ENCODE measurements around the gene PRDM16. TPM values are rescaled to one million over a fixed set of nuclear protein-coding genes. Genes with fewer than 3 reads are reported as not detected.
A peak's percentile ranks its signal among the peaks of the same experiment; 100 is the strongest.

PRDM16 gene
- total RNA-seq, 2 experiments from 2014 or later, result 0.05 to 0.20 TPM

DNA sequence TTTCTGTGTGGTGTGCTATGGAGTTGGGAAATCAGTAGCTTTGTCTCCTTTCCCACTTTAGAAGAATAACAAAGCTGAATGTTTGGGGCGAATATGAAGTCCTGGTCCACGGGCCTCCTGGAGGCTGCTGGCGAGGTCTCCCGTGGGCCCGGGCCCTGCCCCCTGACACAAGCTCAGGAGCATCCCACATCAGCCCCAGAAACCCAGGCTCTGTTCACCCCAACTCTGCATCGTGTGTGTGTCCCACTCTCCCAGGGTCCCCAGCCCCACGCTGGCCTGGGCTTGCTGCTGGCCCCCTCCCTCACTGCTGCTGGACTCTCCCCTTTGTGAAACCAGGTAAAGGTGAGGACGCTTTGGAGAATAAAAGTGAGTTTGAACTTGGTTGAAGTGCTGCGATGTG lies 8.1 kb downstream of the PRDM16 start:
- H3K36me3 Mint-ChIP-seq (ENCODE audit: low read depth), result no peaks in the 10 kb centered on the region
- CTCF ChIA-PET, result no interaction called here
- no peak overlapping the region for H3K27ac Mint-ChIP-seq
- DNase-seq, result no peak
- peaks cover 5% of the 10 kb centered on the region for H3K4me1 Mint-ChIP-seq (ENCODE audit: low read depth)
- H3K27me3 Mint-ChIP-seq (ENCODE audit: low read depth), result peaks cover 22% of the 10 kb centered on the region
- intact Hi-C loops (cut with micrococcal nuclease), result no loop called here
- H3K9me3 Mint-ChIP-seq, result no peaks in the 10 kb centered on the region
- H3K4me3 Mint-ChIP-seq, result no peak overlapping the region

DNA sequence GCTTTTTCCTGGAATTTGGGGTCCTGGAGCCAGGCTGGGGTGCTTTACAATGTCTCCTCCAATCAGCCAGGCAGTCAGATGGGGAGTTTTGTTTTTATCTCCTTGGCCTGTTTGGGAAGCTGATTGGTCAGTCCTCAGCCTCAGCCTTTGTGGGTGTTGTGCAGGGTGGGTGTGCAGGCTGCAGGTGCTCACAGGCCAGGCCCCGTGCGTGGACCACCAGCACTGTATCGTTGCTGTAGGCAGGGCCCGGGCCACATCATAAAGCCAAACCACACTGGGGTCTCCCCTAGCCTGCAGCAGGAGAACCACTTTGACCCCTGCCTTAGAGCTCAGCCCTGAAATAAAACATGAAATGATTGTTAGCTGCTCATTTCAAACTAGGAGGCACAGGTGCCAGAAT lies 8.6 kb downstream of the PRDM16 start:
- no peaks in the 10 kb centered on the region for H3K36me3 Mint-ChIP-seq (ENCODE audit: low read depth)
- no peak for DNase-seq

DNA sequence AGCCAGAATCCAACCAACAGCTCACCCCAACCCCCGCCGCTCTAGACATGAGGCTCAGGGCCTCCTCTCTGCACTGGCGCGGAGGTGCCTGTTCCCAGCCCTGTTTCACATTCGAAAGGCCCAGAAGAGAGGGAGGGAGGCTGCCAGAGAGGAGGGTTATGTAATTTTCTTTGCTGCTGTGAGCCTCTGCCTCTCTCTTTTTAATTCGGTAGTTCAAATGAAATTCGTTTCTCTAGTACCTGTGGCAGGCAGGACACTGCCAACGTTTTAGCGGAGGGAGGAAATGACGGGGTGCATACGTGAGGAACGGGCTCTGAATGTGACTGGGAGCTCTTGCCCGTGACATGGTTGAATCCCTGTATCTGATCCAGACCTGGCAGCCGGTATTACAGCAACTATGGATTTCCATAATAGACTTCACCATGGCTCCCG lies 9.4 kb downstream of the PRDM16 start:
- H3K4me1 Mint-ChIP-seq (ENCODE audit: low read depth), result peaks cover 5% of the 10 kb centered on the region
- H3K9me3 Mint-ChIP-seq, result no peaks in the 10 kb centered on the region
- peak; percentile 30 for DNase-seq
- CTCF ChIA-PET, result no interaction called here
- H3K27me3 Mint-ChIP-seq (ENCODE audit: low read depth), result peaks cover 18% of the 10 kb centered on the region
- intact Hi-C loops (cut with micrococcal nuclease), result no loop called here
- no peak overlapping the region for H3K27ac Mint-ChIP-seq
- H3K36me3 Mint-ChIP-seq (ENCODE audit: low read depth), result no peaks in the 10 kb centered on the region
- no peak overlapping the region for H3K4me3 Mint-ChIP-seq

More for the DNA sequence above, 8.6 kb downstream of the PRDM16 start:
- Mint-ChIP-seq H3K4me3 (no peak overlapping the region), H3K27me3 (ENCODE audit: low read depth) (peaks cover 18% of the 10 kb centered on the region), H3K27ac (no peak overlapping the region), H3K4me1 (ENCODE audit: low read depth) (peaks cover 5% of the 10 kb centered on the region), H3K9me3 (no peaks in the 10 kb centered on the region)
- intact Hi-C loops (cut with micrococcal nuclease), result no loop called here
- CTCF ChIA-PET, result no interaction called here

DNA sequence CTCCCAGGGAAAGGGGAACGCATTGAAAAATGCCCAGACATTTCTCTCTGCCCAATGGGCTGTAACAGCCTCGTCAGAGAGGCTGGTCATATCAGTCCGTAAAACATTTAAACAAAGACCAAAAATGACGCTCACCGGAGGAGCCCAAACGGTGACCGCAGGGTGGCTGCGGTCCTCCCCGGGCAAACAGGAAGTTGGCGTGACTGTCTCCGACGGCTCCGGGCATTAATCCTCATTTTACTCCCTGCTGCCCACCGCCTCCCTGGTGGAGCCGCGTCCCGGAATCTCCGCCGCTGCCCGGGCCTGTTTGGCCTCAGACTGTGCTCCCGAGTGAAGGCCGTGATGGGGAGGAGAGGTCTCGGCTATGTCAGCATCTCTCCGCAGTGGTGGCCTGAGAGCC lies 9.9 kb downstream of the PRDM16 start:
- H3K9me3 Mint-ChIP-seq, result no peaks in the 10 kb centered on the region
- intact Hi-C loops (cut with micrococcal nuclease), result no loop called here
- CTCF ChIA-PET, result no interaction called here

DNA sequence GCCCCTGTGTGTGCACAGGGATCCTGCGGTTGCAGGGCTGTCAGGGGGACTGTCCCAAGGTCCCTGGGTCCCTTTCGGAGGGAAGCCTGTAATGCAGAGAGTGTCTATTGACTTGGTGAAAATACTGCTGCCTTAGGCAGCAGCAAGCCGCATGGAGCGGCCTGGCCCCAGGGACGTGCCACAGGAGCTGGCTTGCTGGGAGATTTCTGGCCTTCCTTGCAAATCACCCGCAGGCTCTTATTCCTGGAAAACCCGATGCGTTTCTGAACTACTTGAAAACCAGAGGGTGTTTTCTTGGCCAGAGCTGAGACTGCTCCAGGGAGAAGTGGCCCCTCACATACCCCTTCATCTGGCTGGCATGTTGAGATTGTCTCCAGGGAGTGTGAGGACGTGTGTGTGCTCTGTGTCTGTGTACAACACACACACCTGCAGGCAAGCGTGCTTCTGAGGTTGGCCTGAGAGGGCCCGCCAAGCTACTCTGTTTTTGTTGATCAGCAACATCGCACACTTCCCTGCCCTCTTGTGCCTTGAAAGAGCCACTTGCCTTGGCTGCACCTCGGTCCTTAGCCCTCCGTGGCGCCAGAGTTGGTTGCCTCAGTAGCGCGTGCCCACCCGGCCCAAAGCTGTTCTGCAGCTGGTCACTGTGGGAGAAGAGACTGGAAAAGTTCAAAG lies 10.5 kb downstream of the PRDM16 start:
- no peak overlapping the region for H3K4me3 Mint-ChIP-seq
- intact Hi-C loops (cut with micrococcal nuclease), result no loop called here
- H3K27ac Mint-ChIP-seq, result no peak overlapping the region
- DNase-seq, result no peak
- H3K27me3 Mint-ChIP-seq (ENCODE audit: low read depth), result peaks cover 14% of the 10 kb centered on the region
- H3K9me3 Mint-ChIP-seq, result no peaks in the 10 kb centered on the region
- H3K4me1 Mint-ChIP-seq (ENCODE audit: low read depth), result peaks cover 5% of the 10 kb centered on the region
- H3K36me3 Mint-ChIP-seq (ENCODE audit: low read depth), result no peaks in the 10 kb centered on the region
- CTCF ChIA-PET, result no interaction called here

More for the DNA sequence above, 9.9 kb downstream of the PRDM16 start:
- Mint-ChIP-seq H3K27ac (no peak overlapping the region), H3K4me1 (ENCODE audit: low read depth) (peaks cover 5% of the 10 kb centered on the region), H3K4me3 (no peak overlapping the region), H3K27me3 (ENCODE audit: low read depth) (peaks cover 18% of the 10 kb centered on the region), H3K36me3 (ENCODE audit: low read depth) (no peaks in the 10 kb centered on the region)
- no peak for DNase-seq

DNA sequence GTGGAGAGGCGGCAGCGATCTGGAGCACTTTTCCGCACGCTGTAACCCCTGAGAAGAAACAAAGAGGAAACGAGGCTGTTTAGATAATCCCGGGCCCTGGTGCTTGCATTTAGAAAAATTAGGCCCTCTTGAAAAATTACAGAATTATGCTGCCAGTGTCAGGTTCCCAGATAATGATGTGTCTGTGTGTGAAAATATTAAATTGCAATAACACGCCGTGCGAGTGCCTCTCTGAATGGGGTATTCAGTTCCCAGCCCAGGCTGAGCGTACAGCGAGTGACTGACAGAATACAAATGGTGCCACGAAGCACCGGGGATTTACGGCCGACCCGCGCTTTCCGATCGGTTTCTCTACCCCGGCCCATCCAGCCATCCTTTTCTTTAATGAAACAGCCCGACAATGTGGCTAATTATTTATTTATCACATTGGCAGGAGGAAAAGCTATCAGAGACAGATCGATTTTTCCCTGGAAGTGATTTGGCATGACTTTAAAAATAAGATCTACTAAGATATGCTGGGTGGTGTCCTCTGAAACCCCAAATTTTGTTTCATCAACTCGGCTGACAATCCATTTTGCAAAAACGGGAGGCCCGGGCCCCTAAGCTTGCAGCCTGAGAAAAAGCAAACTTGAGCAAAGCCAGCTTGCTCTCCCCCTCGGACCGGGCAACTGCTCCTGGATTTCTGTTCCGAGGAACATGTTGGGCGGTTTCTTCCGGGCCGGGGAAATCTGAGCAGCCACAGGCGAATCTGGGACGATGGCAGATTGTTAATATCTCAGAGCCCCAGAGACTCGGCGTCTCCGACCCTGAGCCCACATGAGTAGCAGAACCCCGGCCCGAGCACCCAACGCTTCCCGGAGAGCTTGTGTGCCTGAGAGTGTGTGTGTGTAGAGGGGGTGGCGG lies 11.3 kb downstream of the PRDM16 start:
- H3K36me3 Mint-ChIP-seq (ENCODE audit: low read depth), result no peaks in the 10 kb centered on the region
- peaks cover 5% of the 10 kb centered on the region for H3K4me1 Mint-ChIP-seq (ENCODE audit: low read depth)
- H3K27me3 Mint-ChIP-seq (ENCODE audit: low read depth), result peaks cover 14% of the 10 kb centered on the region
- intact Hi-C loops (cut with micrococcal nuclease), result no loop called here
- no peak overlapping the region for H3K4me3 Mint-ChIP-seq
- CTCF ChIA-PET, result no interaction called here
- DNase-seq, result no peak
- no peaks in the 10 kb centered on the region for H3K9me3 Mint-ChIP-seq
- H3K27ac Mint-ChIP-seq, result no peak overlapping the region

DNA sequence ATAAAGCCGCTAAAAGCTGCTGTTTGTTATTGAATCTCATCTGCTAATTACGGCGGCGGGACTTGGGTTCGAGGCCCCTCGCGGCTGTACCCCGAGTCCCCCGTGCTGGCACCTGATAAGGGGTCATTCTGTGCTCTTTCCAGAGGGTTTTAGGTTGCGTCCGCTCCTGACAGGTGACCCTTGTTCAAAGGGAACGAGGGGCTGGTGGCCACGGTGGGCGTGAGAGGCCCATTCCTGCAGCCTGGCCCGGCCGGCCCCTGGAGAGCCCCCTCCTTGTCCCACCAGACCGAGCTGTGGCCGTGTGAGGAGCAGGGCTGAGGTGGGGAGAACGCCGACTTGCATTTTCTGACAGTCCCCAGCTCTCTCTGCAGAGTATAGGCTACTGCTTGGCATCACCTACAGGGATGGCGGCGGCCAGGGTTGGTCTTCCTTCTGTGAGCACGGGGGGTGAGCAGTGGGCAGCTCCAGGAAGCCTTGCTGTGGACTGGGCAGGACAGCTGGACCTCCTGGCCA lies 12.2 kb downstream of the PRDM16 start:
- no peaks in the 10 kb centered on the region for H3K9me3 Mint-ChIP-seq
- H3K27me3 Mint-ChIP-seq (ENCODE audit: low read depth), result peaks cover 13% of the 10 kb centered on the region
- DNase-seq, result no peak
- H3K27ac Mint-ChIP-seq, result no peak overlapping the region
- H3K4me3 Mint-ChIP-seq, result no peak overlapping the region
- CTCF ChIA-PET, result no interaction called here
- peaks cover 5% of the 10 kb centered on the region for H3K4me1 Mint-ChIP-seq (ENCODE audit: low read depth)
- H3K36me3 Mint-ChIP-seq (ENCODE audit: low read depth), result no peaks in the 10 kb centered on the region
- intact Hi-C loops (cut with micrococcal nuclease), result no loop called here

DNA sequence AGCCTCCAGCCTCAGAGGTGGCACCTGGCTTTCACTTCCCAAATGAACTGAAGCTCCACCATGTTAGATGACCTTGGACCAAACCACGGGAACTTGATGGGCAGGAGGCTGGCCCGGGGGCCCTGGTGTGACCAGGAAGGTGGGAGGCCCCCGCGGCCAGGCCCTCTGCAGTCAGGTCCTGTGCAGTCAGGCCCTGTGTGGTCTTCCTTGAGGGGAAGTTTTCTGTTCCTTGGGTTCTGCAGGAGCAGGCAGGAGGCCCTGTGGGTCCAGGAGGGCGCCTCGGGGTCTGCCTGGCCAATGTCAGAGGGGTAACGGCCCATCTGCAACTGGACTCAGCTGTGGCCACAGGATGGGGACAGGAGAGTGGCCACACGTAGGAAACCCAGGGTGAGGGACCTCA lies 13.0 kb downstream of the PRDM16 start:
- peaks cover 5% of the 10 kb centered on the region for H3K4me1 Mint-ChIP-seq (ENCODE audit: low read depth)
- no peaks in the 10 kb centered on the region for H3K9me3 Mint-ChIP-seq
- peaks cover 11% of the 10 kb centered on the region for H3K27me3 Mint-ChIP-seq (ENCODE audit: low read depth)
- no peak for DNase-seq
- H3K27ac Mint-ChIP-seq, result no peak overlapping the region
- CTCF ChIA-PET, result no interaction called here
- intact Hi-C loops (cut with micrococcal nuclease), result no loop called here
- H3K36me3 Mint-ChIP-seq (ENCODE audit: low read depth), result no peaks in the 10 kb centered on the region
- H3K4me3 Mint-ChIP-seq, result no peak overlapping the region

DNA sequence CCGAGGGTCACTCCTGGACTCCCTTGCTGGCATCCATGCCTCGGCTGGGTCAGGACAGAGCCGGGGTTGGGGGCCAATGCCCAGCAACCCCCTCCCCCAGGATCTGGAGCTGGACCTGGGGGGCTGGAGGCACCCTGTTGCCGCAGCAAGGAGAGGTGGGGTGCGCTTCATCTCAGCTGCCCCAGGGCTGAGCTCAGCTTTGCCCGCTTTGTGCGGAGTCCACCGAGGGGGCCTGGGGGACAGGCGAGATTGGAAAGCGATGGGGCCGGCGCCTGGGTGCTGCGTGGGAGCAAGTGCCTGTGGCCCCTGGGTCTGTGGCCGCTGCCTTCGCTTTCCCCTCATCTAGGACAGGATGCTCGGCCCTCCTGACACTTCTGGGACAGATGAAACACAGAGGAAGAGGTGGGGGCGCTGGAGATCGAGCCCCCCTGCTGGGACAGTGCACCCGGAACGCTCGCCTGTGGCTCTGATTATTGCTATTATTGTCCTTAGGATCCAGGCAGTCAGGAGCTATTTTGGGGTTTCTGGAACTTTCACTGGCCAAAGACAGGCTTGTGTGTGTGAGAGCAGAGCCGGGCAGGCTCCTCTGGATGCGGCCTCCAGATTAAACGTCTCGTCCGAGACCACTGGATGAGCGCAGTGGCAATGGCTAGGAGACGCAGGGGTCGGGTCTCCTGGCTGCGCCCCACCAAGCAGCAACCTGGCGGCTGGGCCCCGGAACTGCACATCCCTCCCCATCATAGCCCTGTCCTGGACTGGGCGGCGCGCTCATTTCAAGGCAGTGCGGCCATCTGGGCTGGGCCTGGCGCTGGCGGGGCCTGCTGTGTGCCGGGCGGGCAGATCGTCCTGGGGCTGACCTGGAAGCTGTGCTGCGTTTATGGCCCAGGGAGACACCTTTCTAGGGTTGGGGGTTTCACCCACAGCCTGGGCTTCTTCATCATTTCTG lies 13.8 kb downstream of the PRDM16 start:
- intact Hi-C loops (cut with micrococcal nuclease), result no loop called here
- no peak for DNase-seq
- peaks cover 11% of the 10 kb centered on the region for H3K27me3 Mint-ChIP-seq (ENCODE audit: low read depth)

DNA sequence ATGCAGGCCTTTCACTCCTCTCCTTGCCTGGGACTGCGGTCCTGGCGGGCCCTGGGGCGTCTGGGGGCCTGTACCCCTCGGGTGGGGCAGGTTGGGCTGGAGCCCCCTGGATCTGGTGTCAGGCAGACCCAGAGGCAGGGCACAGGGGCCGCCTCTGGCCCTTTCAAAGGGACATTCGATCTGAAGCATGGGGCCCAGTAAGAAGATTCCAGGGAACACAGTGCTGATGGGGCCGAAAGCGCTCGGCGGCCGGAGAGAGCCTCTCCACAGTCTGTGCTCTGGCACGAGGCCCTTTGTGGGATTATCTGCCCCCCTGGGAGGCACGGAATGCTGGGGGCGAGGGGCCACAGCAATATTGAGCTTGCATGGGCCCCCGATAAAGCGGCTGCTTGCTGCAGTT lies 15.2 kb downstream of the PRDM16 start:
- Mint-ChIP-seq H3K4me3 (no peak overlapping the region), H3K9me3 (no peaks in the 10 kb centered on the region), H3K4me1 (ENCODE audit: low read depth) (no peaks in the 10 kb centered on the region), H3K36me3 (ENCODE audit: low read depth) (no peaks in the 10 kb centered on the region), H3K27me3 (ENCODE audit: low read depth) (peaks cover 1% of the 10 kb centered on the region), H3K27ac (no peak overlapping the region)
- no peak for DNase-seq
- CTCF ChIA-PET, result no interaction called here
- intact Hi-C loops (cut with micrococcal nuclease), result no loop called here

More for the DNA sequence above, 13.8 kb downstream of the PRDM16 start:
- H3K36me3 Mint-ChIP-seq (ENCODE audit: low read depth), result no peaks in the 10 kb centered on the region
- peaks cover 5% of the 10 kb centered on the region for H3K4me1 Mint-ChIP-seq (ENCODE audit: low read depth)
- H3K4me3 Mint-ChIP-seq, result no peak overlapping the region
- CTCF ChIA-PET, result no interaction called here
- no peaks in the 10 kb centered on the region for H3K9me3 Mint-ChIP-seq
- no peak overlapping the region for H3K27ac Mint-ChIP-seq

DNA sequence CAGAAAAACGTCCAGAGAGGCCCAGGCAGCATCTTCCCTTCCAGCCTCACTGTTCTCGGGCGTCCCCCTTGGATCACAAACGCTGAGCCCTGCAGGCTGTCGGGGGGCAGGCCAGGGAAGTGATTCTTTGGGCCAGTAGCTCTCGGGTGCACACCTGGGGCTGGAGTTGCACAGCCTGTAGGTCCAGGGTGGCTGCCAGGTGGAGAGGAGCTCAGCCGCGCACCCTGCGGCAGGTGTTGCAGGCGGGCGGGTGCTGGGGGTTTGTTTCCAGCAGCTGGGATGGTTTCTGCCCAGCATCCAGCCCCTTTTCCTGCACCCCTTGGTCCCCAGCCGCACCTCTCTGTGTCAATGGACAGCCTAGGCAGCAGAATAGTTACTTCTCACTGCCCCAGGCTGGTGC lies 15.7 kb downstream of the PRDM16 start:
- no peak for DNase-seq
- Mint-ChIP-seq H3K36me3 (ENCODE audit: low read depth) (no peaks in the 10 kb centered on the region), H3K4me1 (ENCODE audit: low read depth) (no peaks in the 10 kb centered on the region), H3K9me3 (no peaks in the 10 kb centered on the region), H3K27ac (no peak overlapping the region), H3K27me3 (ENCODE audit: low read depth) (no peaks in the 10 kb centered on the region), H3K4me3 (no peak overlapping the region)
- CTCF ChIA-PET, result no interaction called here
- intact Hi-C loops (cut with micrococcal nuclease), result no loop called here

DNA sequence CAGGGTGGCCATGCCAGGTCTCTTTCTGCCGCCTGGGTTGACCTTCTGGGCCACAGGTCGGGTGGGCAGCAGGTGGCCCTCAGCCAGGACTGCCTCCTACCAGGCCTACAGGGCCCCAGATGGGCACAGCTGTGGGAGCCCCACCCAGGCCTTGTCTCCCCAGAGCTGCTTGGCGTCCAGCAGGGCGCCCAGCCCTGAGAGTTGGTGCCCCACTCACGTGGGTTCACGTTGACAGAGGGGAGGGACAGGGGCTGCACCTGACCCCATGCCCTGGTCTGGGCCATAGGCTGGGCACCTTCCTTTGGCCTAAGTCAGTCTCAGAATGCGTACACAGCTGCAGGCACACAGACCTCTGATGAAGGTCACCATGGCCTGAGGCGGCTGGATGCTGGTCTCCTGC lies 16.7 kb downstream of the PRDM16 start:
- Mint-ChIP-seq H3K36me3 (ENCODE audit: low read depth) (no peaks in the 10 kb centered on the region), H3K4me3 (no peak overlapping the region), H3K27ac (no peak overlapping the region), H3K27me3 (ENCODE audit: low read depth) (no peaks in the 10 kb centered on the region), H3K9me3 (no peaks in the 10 kb centered on the region), H3K4me1 (ENCODE audit: low read depth) (no peaks in the 10 kb centered on the region)
- no peak for DNase-seq
- intact Hi-C loops (cut with micrococcal nuclease), result no loop called here
- CTCF ChIA-PET, result no interaction called here

Measured in activated naive CD4-positive, alpha-beta T cell treated with anti-CD3 and anti-CD28 coated beads for 36 hours (primary cell).